Liver (tissue), 9 donors: ENCODE measurements around the gene SERPINA6. TPM values are rescaled to one million over a fixed set of nuclear protein-coding genes. Genes with fewer than 3 reads are reported as not detected.

Experiments used
- DNase-seq: peaks from one replicate; pipeline ENCODE4 v3.0.0-alpha.2; 2017; ENCODE audit warnings: low spot score
- H3K27ac ChIP-seq, 2 donors: one replicate each; pipeline ENCODE4 v1.7.0; 2013; ENCODE audit warnings: inconsistent platforms in 2 of 2, low read length in 2 of 2, control low read depth in 1 of 2, low read depth in 1 of 2, mild to moderate bottlenecking in 1 of 2
- H3K27me3 ChIP-seq, 4 donors: one replicate each; pipeline versions ENCODE4 v1.6.1 to v1.7.0; 2013; ENCODE audit warnings: low read length in 3 of 4, inconsistent platforms in 1 of 4, mild to moderate bottlenecking in 1 of 4, moderate library complexity in 1 of 4; ENCODE audit not compliant: control insufficient read depth in 4 of 4, insufficient read depth in 4 of 4
- H3K36me3 ChIP-seq, 4 donors: one replicate each; pipeline versions ENCODE4 v1.6.1 to v1.7.0; 2013; ENCODE audit warnings: low read length in 3 of 4, mild to moderate bottlenecking in 3 of 4, low read depth in 1 of 4, moderate library complexity in 1 of 4; ENCODE audit not compliant: control insufficient read depth in 4 of 4, insufficient read depth in 3 of 4
- H3K4me1 ChIP-seq, 4 donors: one replicate each; pipeline versions ENCODE4 v1.6.1 to v1.7.0; 2013; ENCODE audit warnings: low read length in 3 of 4, mild to moderate bottlenecking in 3 of 4, moderate library complexity in 1 of 4; ENCODE audit not compliant: control insufficient read depth in 4 of 4, insufficient read depth in 4 of 4
- H3K4me3 ChIP-seq, 3 donors: one replicate each; pipeline versions ENCODE4 v1.6.1 to v1.7.0; 2013; ENCODE audit warnings: low read length in 3 of 3, control low read depth in 1 of 3, low read depth in 1 of 3, mild to moderate bottlenecking in 1 of 3
- H3K9ac ChIP-seq, 2 donors: one replicate each; pipeline ENCODE4 v1.7.0; 2013; ENCODE audit warnings: low read length in 2 of 2, mild to moderate bottlenecking in 2 of 2, moderate library complexity in 2 of 2, control low read depth in 1 of 2, low read depth in 1 of 2
- H3K9me3 ChIP-seq, 4 donors: one replicate each; pipeline versions ENCODE4 v1.6.1 to v1.7.0; 2013; ENCODE audit warnings: low read length in 3 of 4; ENCODE audit not compliant: control insufficient read depth in 4 of 4
- EGR1 ChIP-seq, 2 donors: IDR thresholded peaks; 2 replicates each; pipeline ENCODE4 v1.6.1; 2016 to 2018; ENCODE audit warnings: antibody characterized with exemption in 2 of 2, low read depth in 2 of 2
- FOXA1 ChIP-seq: IDR thresholded peaks from 2 replicates; pipeline ENCODE4 v1.6.1; 2016; ENCODE audit warnings: antibody characterized with exemption
- FOXA2 ChIP-seq: IDR thresholded peaks from 2 replicates; pipeline ENCODE4 v1.6.1; 2016; ENCODE audit warnings: antibody characterized with exemption
- GABPA ChIP-seq, 2 donors: IDR thresholded peaks in 1 of 2; conservative IDR thresholded peaks in 1 of 2; 2 replicates each; pipeline ENCODE4 v1.6.1; 2016; ENCODE audit warnings: antibody characterized with exemption in 2 of 2, mild to moderate bottlenecking in 1 of 2, moderate library complexity in 1 of 2
- HNF4A ChIP-seq, 2 donors: conservative IDR thresholded peaks; 2 replicates each; pipeline ENCODE4 v1.6.1; 2016; ENCODE audit warnings: antibody characterized with exemption in 2 of 2, mild to moderate bottlenecking in 2 of 2
- HNF4G ChIP-seq: IDR thresholded peaks from 2 replicates; pipeline ENCODE4 v1.6.1; 2016; ENCODE audit warnings: antibody characterized with exemption
- NR2F2 ChIP-seq: IDR thresholded peaks from 2 replicates; pipeline ENCODE4 v1.6.1; 2016; ENCODE audit warnings: antibody characterized with exemption
- RAD21 ChIP-seq, 2 donors: IDR thresholded peaks; 2 replicates each; pipeline ENCODE4 v1.6.1; 2016; ENCODE audit warnings: antibody characterized with exemption in 2 of 2, mild to moderate bottlenecking in 2 of 2
- REST ChIP-seq: IDR thresholded peaks from 2 replicates; pipeline ENCODE4 v1.6.1; 2016; ENCODE audit warnings: antibody characterized with exemption, mild to moderate bottlenecking
- RXRA ChIP-seq, 2 donors: IDR thresholded peaks; 2 replicates each; pipeline ENCODE4 v1.6.1; 2017 to 2018; ENCODE audit warnings: antibody characterized with exemption in 2 of 2, mild to moderate bottlenecking in 1 of 2
- TAF1 ChIP-seq: conservative IDR thresholded peaks from 2 replicates; pipeline ENCODE4 v1.6.1; 2016; ENCODE audit warnings: antibody characterized with exemption, mild to moderate bottlenecking
- YY1 ChIP-seq: IDR thresholded peaks from 2 replicates; pipeline ENCODE4 v1.6.1; 2016; ENCODE audit warnings: antibody characterized with exemption, mild to moderate bottlenecking
- WGBS: extraction: QIAGEN DNeasy Blood & Tissue Kit; methylation state at CpG from one replicate; pipeline ENCODE4 v1.1.7; 2013; 5-methylcytosine and 5-hydroxymethylcytosine counted together
- polyA plus RNA-seq, 2 donors: library from polyadenylated mRNA; stranded (reverse) in 1 of 2; unstranded in 1 of 2; fragments of 200-250 nt in 1 of 2; fragments of >200 nt in 1 of 2; fragmentation: Nextera tagmentation in 1 of 2; extraction: Ambion mirVana in 1 of 2; gene quantifications; one replicate each; pipeline versions ENCODE4 v1.2.1 to v1.2.3, GENCODE V29; 2013 to 2015
- total RNA-seq, 2 donors: library from RNA; depleted of rRNA; stranded (reverse); fragments of >200 nt; gene quantifications; one replicate each; pipeline ENCODE4 v1.2.3, GENCODE V29; 2014
- TF ChIP-seq, protein P1 (sequence below): IDR thresholded peaks from 2 replicates; pipeline ENCODE4 v1.6.1; 2016; ENCODE audit warnings: antibody characterized with exemption
- donor health status: healthy.
- donor health status: healthy.
- donor health status: healthy.
- donor health status: healthy.
- donor health status: healthy.

Gene SERPINA6
- total and polyA plus RNA-seq, 4 donors, result 188 to 357 (median 328) TPM

DNA sequence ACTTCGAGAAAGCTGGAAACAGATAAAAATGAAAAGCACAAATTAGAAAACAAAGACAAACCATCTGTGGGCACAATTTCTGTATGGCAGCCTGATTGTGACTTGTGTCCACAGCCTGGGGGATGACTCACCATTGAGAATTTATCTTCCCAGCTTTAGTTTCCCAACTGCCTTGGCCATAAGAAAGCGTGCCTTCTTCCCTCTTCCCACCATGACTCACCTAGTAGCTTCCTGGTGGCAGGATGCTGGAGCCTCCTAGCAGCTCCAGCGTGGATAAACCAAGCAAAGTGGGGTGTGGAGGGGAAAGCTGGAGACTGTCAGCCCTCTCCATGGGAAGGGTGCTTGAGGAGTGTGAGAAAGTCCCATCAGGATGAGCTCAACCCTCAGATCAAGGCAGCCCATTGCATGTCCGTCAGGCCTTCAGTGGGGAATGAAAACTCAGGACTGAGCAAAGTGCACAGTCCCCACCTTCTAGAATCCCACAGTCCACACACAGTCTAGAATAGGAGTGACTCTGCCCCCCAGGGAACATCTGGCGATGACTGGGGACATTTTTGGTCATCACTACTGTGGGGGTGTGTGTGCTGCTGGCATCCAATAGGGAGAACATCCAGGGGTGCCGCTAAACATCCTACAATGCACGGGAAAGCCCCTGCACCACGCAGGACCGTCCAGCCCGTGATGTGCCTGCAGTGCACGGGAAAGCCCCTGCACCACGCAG, 22.4 kb upstream of the SERPINA6 start (continued):
- TF ChIP-seq REST, result no peak
- TF ChIP-seq FOXA2, result no peak
- TF ChIP-seq, protein P1, sequence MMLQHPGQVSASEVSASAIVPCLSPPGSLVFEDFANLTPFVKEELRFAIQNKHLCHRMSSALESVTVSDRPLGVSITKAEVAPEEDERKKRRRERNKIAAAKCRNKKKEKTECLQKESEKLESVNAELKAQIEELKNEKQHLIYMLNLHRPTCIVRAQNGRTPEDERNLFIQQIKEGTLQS, result no peak
- no peak for TF ChIP-seq HNF4G
- no peak for TF ChIP-seq YY1
- TF ChIP-seq HNF4A (conservative IDR thresholded peaks at IDR 0.05), result no peak
- TF ChIP-seq RAD21 (IDR thresholded peaks at IDR 0.05), result no peak

DNA sequence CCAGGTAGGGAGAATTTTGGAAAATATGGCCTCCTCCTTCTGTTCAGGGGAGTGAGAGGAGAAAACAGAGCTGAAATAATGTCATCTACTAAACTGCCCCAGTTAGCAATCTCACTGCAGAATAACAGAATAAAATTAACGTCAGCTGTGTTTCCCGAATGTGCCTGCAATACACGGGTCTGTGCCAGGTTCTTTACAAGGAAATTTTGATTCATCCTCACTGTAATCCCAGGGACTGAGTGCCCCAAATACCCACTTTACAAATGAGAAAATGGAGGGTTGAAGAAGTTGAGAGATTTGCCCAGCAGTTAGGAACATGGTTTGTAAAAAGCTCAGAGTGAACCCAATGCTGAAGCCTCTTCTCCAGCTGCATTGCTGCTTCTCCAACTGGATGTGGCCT, 21.3 kb upstream of the SERPINA6 start:
- no peaks in the 10 kb centered on the region for H3K9me3 ChIP-seq
- H3K4me3 ChIP-seq, result no peak overlapping the region
- H3K36me3 ChIP-seq, result no peaks in the 10 kb centered on the region
- no peak overlapping the region for H3K9ac ChIP-seq
- TF ChIP-seq EGR1 (IDR thresholded peaks at IDR 0.05; ENCODE audit: low read depth in 2 of 2), result no peak
- no peak for TF ChIP-seq TAF1
- no peak for TF ChIP-seq FOXA1
- TF ChIP-seq HNF4G, result no peak
- TF ChIP-seq, protein P1, result no peak
- no peaks in the 10 kb centered on the region for H3K27me3 ChIP-seq
- no peak overlapping the region for H3K27ac ChIP-seq
- 92% methylated on average over 3 of the region's 3 CpGs for WGBS
- no peak for DNase-seq
- H3K4me1 ChIP-seq, result peaks cover 0 to 41% (median 29%) of the 10 kb centered on the region in 4 donors

GRCh38 chr14:94343238-94344005, 20.3 kb upstream of the SERPINA6 start:
- Histone ChIP-seq H3K9me3 (no peaks in the 10 kb centered on the region), H3K4me3 (no peak overlapping the region), H3K27me3 (no peaks in the 10 kb centered on the region), H3K36me3 (no peaks in the 10 kb centered on the region), H3K9ac (no peak overlapping the region), H3K4me1 (peaks cover 0 to 42% (median 29%) of the 10 kb centered on the region in 4 donors), H3K27ac (no peak overlapping the region)
- no peak for TF ChIP-seq GABPA (IDR thresholded peaks at IDR 0.05 in 1 of 2, conservative IDR thresholded peaks at IDR 0.05 in 1 of 2)
- no peak for TF ChIP-seq HNF4A (conservative IDR thresholded peaks at IDR 0.05)
- TF ChIP-seq FOXA1, result no peak
- TF ChIP-seq, protein P1, result no peak
- TF ChIP-seq REST, result no peak
- TF ChIP-seq FOXA2, result no peak
- TF ChIP-seq HNF4G, result no peak
- TF ChIP-seq RAD21 (IDR thresholded peaks at IDR 0.05), result no peak
- no peak for TF ChIP-seq YY1
- no peak for TF ChIP-seq EGR1 (IDR thresholded peaks at IDR 0.05; ENCODE audit: low read depth in 2 of 2)
- TF ChIP-seq NR2F2, result no peak
- no peak for TF ChIP-seq RXRA (IDR thresholded peaks at IDR 0.05)
- no peak for DNase-seq
- WGBS, result 93% methylated on average over 8 of the region's 8 CpGs
